VCaP (cell line): ENCODE results near the gene FRMD5.

Experiments
- H3K27ac ChIP-seq: fragments of 450-650 bp; 2 replicates; pipeline ENCODE4 v1.5.1; 2017
- CTCF ChIP-seq: fragments of 450-650 bp; conservative IDR thresholded peaks from 2 replicates; pipeline ENCODE4 v1.5.1; 2017; ENCODE audit warnings: mild to moderate bottlenecking, moderate library complexity

Gene FRMD5

GRCh38 chr15:43928152-43928551 is 266.9 kb downstream of the FRMD5 start:
- no peak overlapping the region for H3K27ac ChIP-seq
- TF ChIP-seq CTCF = no peak

- H3K27ac ChIP-seq = no peak overlapping the region
- no peak for TF ChIP-seq CTCF
These were observed 267.9 kb downstream of the FRMD5 start for GRCh38 chr15:43927203-43927602.

- no peak for TF ChIP-seq CTCF
These were observed 271.5 kb downstream of the FRMD5 start for GRCh38 chr15:43923553-43923952.

GRCh38 chr15:43922021-43922420 is 273.1 kb downstream of the FRMD5 start:
- no peak for TF ChIP-seq CTCF

More at GRCh38 chr15:43923553-43923952, 271.5 kb downstream of the FRMD5 start:
- no peak overlapping the region for H3K27ac ChIP-seq

GRCh38 chr15:43920815-43921214 is 274.3 kb downstream of the FRMD5 start:
- no peak overlapping the region for H3K27ac ChIP-seq

More at GRCh38 chr15:43922021-43922420, 273.1 kb downstream of the FRMD5 start:
- H3K27ac ChIP-seq = no peak overlapping the region

GRCh38 chr15:43920254-43920600 is 274.8 kb downstream of the FRMD5 start:
- no peak for TF ChIP-seq CTCF
- H3K27ac ChIP-seq = no peak overlapping the region

More at GRCh38 chr15:43920815-43921214, 274.3 kb downstream of the FRMD5 start:
- no peak for TF ChIP-seq CTCF

GRCh38 chr15:43919540-43920253 is 275.4 kb downstream of the FRMD5 start:
- no peak overlapping the region for H3K27ac ChIP-seq
- TF ChIP-seq CTCF = no peak
